ENCODE data around the gene MLLT3. TPM values are rescaled to one million over a fixed set of nuclear protein-coding genes. Genes with fewer than 3 reads are reported as not detected.

MLLT3 gene
- total and polyA plus RNA-seq, 8 donors = 6.5 to 48.7 (median 24.4) TPM

DNA sequence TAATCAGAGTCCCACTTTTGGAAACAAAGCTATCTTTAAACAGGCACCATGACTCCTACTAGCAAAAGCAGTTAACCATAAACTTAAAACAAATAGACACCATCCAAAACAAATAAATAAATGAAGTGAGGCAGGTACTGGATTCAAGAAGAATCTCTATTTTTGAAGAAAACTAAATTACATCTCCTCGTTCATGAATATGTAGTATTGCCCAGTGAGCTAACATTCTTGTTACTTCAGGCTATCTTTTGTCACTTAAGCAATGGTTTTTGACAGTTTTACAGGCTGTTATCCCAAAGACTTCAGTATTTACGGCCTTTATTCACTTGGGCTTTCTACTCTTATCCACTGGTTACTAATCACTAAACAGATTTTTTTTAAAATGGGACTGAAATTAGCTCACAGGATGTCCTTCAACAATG lies 242.5 kb downstream of the MLLT3 start:
- Histone ChIP-seq H3K9me3 (no peaks in the 10 kb centered on the region), H3K27ac (no peak overlapping the region), H3K36me3 (no peaks in the 10 kb centered on the region), H3K4me1 (peaks cover 0 to 19% (median 7%) of the 10 kb centered on the region in 4 donors), H3K4me3 (no peak overlapping the region), H3K27me3 (no peaks in the 10 kb centered on the region)
- TF ChIP-seq POLR2A (IDR thresholded peaks at IDR 0.05) (no peak), POLR2AphosphoS5 (IDR thresholded peaks at IDR 0.05) (no peak), EP300 (IDR thresholded peaks at IDR 0.05) (no peak)
- TF ChIP-seq, protein P1, sequence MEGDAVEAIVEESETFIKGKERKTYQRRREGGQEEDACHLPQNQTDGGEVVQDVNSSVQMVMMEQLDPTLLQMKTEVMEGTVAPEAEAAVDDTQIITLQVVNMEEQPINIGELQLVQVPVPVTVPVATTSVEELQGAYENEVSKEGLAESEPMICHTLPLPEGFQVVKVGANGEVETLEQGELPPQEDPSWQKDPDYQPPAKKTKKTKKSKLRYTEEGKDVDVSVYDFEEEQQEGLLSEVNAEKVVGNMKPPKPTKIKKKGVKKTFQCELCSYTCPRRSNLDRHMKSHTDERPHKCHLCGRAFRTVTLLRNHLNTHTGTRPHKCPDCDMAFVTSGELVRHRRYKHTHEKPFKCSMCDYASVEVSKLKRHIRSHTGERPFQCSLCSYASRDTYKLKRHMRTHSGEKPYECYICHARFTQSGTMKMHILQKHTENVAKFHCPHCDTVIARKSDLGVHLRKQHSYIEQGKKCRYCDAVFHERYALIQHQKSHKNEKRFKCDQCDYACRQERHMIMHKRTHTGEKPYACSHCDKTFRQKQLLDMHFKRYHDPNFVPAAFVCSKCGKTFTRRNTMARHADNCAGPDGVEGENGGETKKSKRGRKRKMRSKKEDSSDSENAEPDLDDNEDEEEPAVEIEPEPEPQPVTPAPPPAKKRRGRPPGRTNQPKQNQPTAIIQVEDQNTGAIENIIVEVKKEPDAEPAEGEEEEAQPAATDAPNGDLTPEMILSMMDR (IDR thresholded peaks at IDR 0.05) = no peak
- 84 to 89% (median 88%) methylated on average over 2 of the region's 2 CpGs for WGBS, 5 donors
- intact Hi-C loops (cut with DNase I; ENCODE audit: low total_unique reads) = no loop called here
- DNase-seq = no peak

DNA sequence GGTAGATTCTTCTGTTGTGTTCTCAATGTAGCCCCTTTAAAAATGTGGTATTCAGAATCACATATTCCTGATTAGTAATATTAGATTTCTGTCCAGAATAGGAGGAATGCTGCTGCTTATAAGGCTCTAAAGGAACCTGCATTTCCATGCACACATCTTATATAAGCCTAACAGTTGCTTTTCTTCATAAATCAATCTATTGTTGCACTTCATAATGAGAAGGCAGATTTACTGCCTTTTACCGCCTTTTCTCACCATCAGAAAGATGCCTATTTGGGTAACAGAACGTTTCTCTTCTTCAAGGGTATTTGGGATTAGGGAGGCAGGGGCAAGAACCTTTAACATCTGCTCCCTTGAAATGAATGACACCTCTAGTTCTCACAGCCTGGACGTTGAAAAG lies 243.4 kb downstream of the MLLT3 start:
- 56 to 66% (median 61%) methylated on average over 3 of the region's 3 CpGs for WGBS, 5 donors
- H3K4me3 ChIP-seq = no peak overlapping the region
- no peak overlapping the region for H3K27ac ChIP-seq
- peaks cover 0 to 19% (median 7%) of the 10 kb centered on the region in 4 donors for H3K4me1 ChIP-seq
- intact Hi-C loops (cut with DNase I; ENCODE audit: low total_unique reads) = no loop called here
- H3K9me3 ChIP-seq = no peaks in the 10 kb centered on the region
- TF ChIP-seq EP300 (IDR thresholded peaks at IDR 0.05) (no peak), POLR2A (IDR thresholded peaks at IDR 0.05) (no peak), POLR2AphosphoS5 (IDR thresholded peaks at IDR 0.05) (no peak)
- TF ChIP-seq, protein P1 (IDR thresholded peaks at IDR 0.05) = no peak
- no peaks in the 10 kb centered on the region for H3K27me3 ChIP-seq
- DNase-seq = no peak
- no peaks in the 10 kb centered on the region for H3K36me3 ChIP-seq

DNA sequence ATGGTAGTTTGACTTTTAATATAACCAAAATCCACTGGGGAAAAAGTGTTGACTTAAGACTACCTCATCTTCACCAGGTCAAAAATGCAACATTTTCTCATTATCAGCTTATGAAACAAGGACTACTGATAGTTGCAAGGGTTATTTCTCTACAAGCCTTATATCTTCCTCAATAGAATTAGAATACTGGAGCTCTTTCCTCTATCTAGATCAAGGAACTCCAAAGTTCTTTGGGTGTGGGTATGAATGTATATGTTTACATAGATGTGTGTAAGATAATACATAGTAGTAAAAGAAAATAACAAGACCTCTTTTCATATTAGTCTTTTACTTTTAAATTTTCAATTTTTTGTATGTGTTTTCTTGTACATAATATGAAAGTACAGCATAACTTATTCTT lies 244.5 kb downstream of the MLLT3 start:
- no peaks in the 10 kb centered on the region for H3K9me3 ChIP-seq

DNA sequence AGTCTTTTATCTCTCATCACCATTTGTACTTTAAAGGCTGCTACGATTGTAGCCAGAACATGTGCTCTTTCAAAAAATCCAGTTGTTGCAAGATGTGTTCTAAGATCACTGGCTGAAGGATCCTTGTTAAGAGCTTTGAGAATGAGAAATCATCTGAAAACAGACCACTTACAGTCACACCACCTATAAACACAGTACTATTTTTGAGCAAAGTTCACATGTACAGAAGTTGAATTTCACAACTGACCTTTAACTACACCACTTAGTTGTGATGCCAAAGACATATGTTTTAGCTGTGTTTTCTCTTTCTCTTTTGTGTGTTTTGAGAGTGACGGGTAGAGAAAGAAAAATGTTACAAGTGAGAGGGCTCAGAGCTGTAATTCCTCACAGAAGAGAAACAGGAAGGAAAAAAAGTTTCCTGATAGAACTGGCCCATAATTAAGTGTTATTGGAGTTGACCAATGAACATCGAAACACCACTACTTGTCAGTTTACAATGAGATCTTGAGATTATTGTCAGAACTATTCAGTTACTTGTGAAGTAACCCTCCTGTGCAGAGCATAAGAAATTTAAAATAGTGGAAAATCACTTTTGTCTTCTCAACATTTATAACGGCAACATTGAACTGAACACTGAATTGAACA lies 245.4 kb downstream of the MLLT3 start:
- TF ChIP-seq EP300 (IDR thresholded peaks at IDR 0.05) (no peak), POLR2AphosphoS5 (IDR thresholded peaks at IDR 0.05) (no peak), POLR2A (IDR thresholded peaks at IDR 0.05) (no peak)
- TF ChIP-seq, protein P1 (IDR thresholded peaks at IDR 0.05) = no peak
- 69 to 89% (median 80%) methylated on average over 4 of the region's 4 CpGs for WGBS, 5 donors
- Histone ChIP-seq H3K36me3 (no peaks in the 10 kb centered on the region), H3K4me1 (peaks cover 0 to 5% (median under 1%) of the 10 kb centered on the region in 4 donors), H3K4me3 (no peak overlapping the region), H3K27ac (no peak overlapping the region), H3K27me3 (no peaks in the 10 kb centered on the region), H3K9me3 (no peaks in the 10 kb centered on the region)
- DNase-seq = no peak
- intact Hi-C loops (cut with DNase I; ENCODE audit: low total_unique reads) = no loop called here

More for the DNA sequence above, 244.5 kb downstream of the MLLT3 start:
- Histone ChIP-seq H3K4me3 (no peak overlapping the region), H3K4me1 (peaks cover 0 to 14% (median 5%) of the 10 kb centered on the region in 4 donors), H3K27me3 (no peaks in the 10 kb centered on the region), H3K27ac (no peak overlapping the region), H3K36me3 (no peaks in the 10 kb centered on the region)
- no peak for DNase-seq
- intact Hi-C loops (cut with DNase I; ENCODE audit: low total_unique reads) = no loop called here
- no peak for TF ChIP-seq POLR2A (IDR thresholded peaks at IDR 0.05)
- TF ChIP-seq, protein P1 (IDR thresholded peaks at IDR 0.05) = no peak
- TF ChIP-seq EP300 (IDR thresholded peaks at IDR 0.05) = no peak
- no peak for TF ChIP-seq POLR2AphosphoS5 (IDR thresholded peaks at IDR 0.05)
